Osteocyte (in vitro differentiated cells): ENCODE data around the gene ADCYAP1R1. TPM values are rescaled to one million over a fixed set of nuclear protein-coding genes. Genes with fewer than 3 reads are reported as not detected.

Source experiments
- DNase-seq: peaks from one replicate; pipeline ENCODE4 v3.0.0; 2021; ENCODE audit warnings: mixed read lengths; ENCODE audit not compliant: unreplicated experiment; ENCODE audit errors: extremely low spot score
- H3K27ac Mint-ChIP-seq: one replicate; pipeline ENCODE4 v1.8.0; 2021; ENCODE audit warnings: mild to moderate bottlenecking, mixed read lengths; ENCODE audit not compliant: unreplicated experiment
- H3K27me3 Mint-ChIP-seq: one replicate; pipeline ENCODE4 v1.8.0; 2021; ENCODE audit warnings: mixed read lengths; ENCODE audit not compliant: unreplicated experiment
- H3K36me3 Mint-ChIP-seq: one replicate; pipeline ENCODE4 v1.8.0; 2021; ENCODE audit warnings: mixed read lengths; ENCODE audit not compliant: unreplicated experiment
- H3K4me1 Mint-ChIP-seq: one replicate; pipeline ENCODE4 v1.8.0; 2021; ENCODE audit warnings: mixed read lengths; ENCODE audit not compliant: unreplicated experiment
- H3K4me3 Mint-ChIP-seq: one replicate; pipeline ENCODE4 v1.8.0; 2021; ENCODE audit warnings: mild to moderate bottlenecking, moderate library complexity, mixed read lengths; ENCODE audit not compliant: unreplicated experiment
- H3K9me3 Mint-ChIP-seq: one replicate; pipeline ENCODE4 v1.8.0; 2021; ENCODE audit warnings: mixed read lengths; ENCODE audit not compliant: unreplicated experiment
- CTCF ChIP-seq: fragments of 200-600 bp; sonication (generic); IDR thresholded peaks from 2 replicates; pipeline ENCODE4 v1.5.0; 2021; ENCODE audit warnings: antibody characterized with exemption, mild to moderate bottlenecking, moderate library complexity
- total RNA-seq: library from RNA; stranded (reverse); gene quantifications from 2 replicates; pipeline ENCODE4 v1.2.1, GENCODE V29; 2021

The ADCYAP1R1 gene
- total RNA-seq, 1 donor from 2014 or later = not detected

GRCh38 chr7:31110331-31111108, 58.4 kb downstream of the ADCYAP1R1 start:
- Mint-ChIP-seq H3K27me3 (peaks cover 14% of the 10 kb centered on the region), H3K4me1 (no peaks in the 10 kb centered on the region), H3K9me3 (no peaks in the 10 kb centered on the region), H3K27ac (no peak overlapping the region), H3K36me3 (no peaks in the 10 kb centered on the region), H3K4me3 (no peak overlapping the region)
- TF ChIP-seq CTCF = no peak
- DNase-seq = peak; percentile 49

- no peaks in the 10 kb centered on the region for H3K36me3 Mint-ChIP-seq
- peak; percentile 19 for DNase-seq
- no peaks in the 10 kb centered on the region for H3K9me3 Mint-ChIP-seq
- no peak overlapping the region for H3K4me3 Mint-ChIP-seq
- no peak for TF ChIP-seq CTCF
- H3K4me1 Mint-ChIP-seq = no peaks in the 10 kb centered on the region
- H3K27me3 Mint-ChIP-seq = peaks cover 14% of the 10 kb centered on the region
- no peak overlapping the region for H3K27ac Mint-ChIP-seq
Measured at GRCh38 chr7:31111109-31111451, 59.0 kb downstream of the ADCYAP1R1 start.

GRCh38 chr7:31113660-31114059, 61.6 kb downstream of the ADCYAP1R1 start:
- Mint-ChIP-seq H3K4me1 (no peaks in the 10 kb centered on the region), H3K9me3 (no peaks in the 10 kb centered on the region), H3K27ac (no peak overlapping the region), H3K36me3 (no peaks in the 10 kb centered on the region), H3K4me3 (no peak overlapping the region), H3K27me3 (peaks cover 34% of the 10 kb centered on the region)
- DNase-seq = no peak
- no peak for TF ChIP-seq CTCF

- peak; percentile 48 for DNase-seq
- H3K27me3 Mint-ChIP-seq = peaks cover 42% of the 10 kb centered on the region
- no peak overlapping the region for H3K27ac Mint-ChIP-seq
Measured at GRCh38 chr7:31114593-31115343, 62.7 kb downstream of the ADCYAP1R1 start.

More at GRCh38 chr7:31114593-31115343, 62.7 kb downstream of the ADCYAP1R1 start:
- H3K4me1 Mint-ChIP-seq = no peaks in the 10 kb centered on the region
- H3K4me3 Mint-ChIP-seq = no peak overlapping the region
- peak; percentile 8 for TF ChIP-seq CTCF
- no peaks in the 10 kb centered on the region for H3K36me3 Mint-ChIP-seq
- no peaks in the 10 kb centered on the region for H3K9me3 Mint-ChIP-seq
